ENCODE data around the gene APOB. TPM values are rescaled to one million over a fixed set of nuclear protein-coding genes. Genes with fewer than 3 reads are reported as not detected.
A peak's percentile ranks its signal among the peaks of the same experiment; 100 is the strongest.

APOB gene
- total and polyA plus RNA-seq, 2 of the 13 experiments (the other 11 are each of a cell fraction or from before 2014, with no cell fraction given) = 1,569 to 2,515 TPM

GRCh38 chr2:21043744-21044532, at the start of gene APOB (continued):
- peak; percentile 99 for TF ChIP-seq DR1 (CRISPR knock-in tag; IDR thresholded peaks at IDR 0.05)
- peak; percentile 88; the same call in 1 of the 2 replicates for TF ChIP-seq ZNF513 (CRISPR knock-in tag; conservative IDR thresholded peaks at IDR 0.05)
- peak; percentile 93 for TF ChIP-seq ZSCAN21 (CRISPR knock-in tag; IDR thresholded peaks at IDR 0.05; ENCODE audit: borderline replicate concordance)
- TF ChIP-seq PRDM10 (CRISPR knock-in tag; IDR thresholded peaks at IDR 0.05; ENCODE audit: low read depth) = peak; percentile 61; the same call in 1 of the 2 replicates
- TF ChIP-seq ZFP37 (CRISPR knock-in tag; IDR thresholded peaks at IDR 0.05; ENCODE audit: borderline replicate concordance) = peak; percentile 75; the same call in 1 of the 2 replicates
- peak; percentile 99 for TF ChIP-seq MED1 (CRISPR knock-in tag; IDR thresholded peaks at IDR 0.05)
- TF ChIP-seq JUND (CRISPR knock-in tag; IDR thresholded peaks at IDR 0.05) = peak; percentile 69; the same call in 1 of the 2 replicates
- peak; percentile 95 for TF ChIP-seq POGZ (CRISPR knock-in tag; IDR thresholded peaks at IDR 0.05)
- TF ChIP-seq ZNF142 (CRISPR knock-in tag; IDR thresholded peaks at IDR 0.05) = peak; percentile 87
- TF ChIP-seq ZNF563 (CRISPR knock-in tag; IDR thresholded peaks at IDR 0.05) = peak; percentile 99
- TF ChIP-seq HNF1B (CRISPR knock-in tag; IDR thresholded peaks at IDR 0.05) = peak; percentile 94
- TF ChIP-seq STAG1 (CRISPR knock-in tag; IDR thresholded peaks at IDR 0.05) = peak; percentile 43; the same call in 1 of the 2 replicates
- peak; percentile 86 for TF ChIP-seq DMAP1 (CRISPR knock-in tag; IDR thresholded peaks at IDR 0.05)
- peak; percentile 82; the same call in 1 of the 2 replicates for TF ChIP-seq KDM2A (CRISPR knock-in tag; IDR thresholded peaks at IDR 0.05; ENCODE audit: borderline replicate concordance, low read depth)
- peak; percentile 97 for TF ChIP-seq DPF2 (CRISPR knock-in tag; IDR thresholded peaks at IDR 0.05; ENCODE audit: borderline replicate concordance, low read depth)

Data from HepG2 (cell line).